K562 (cell line): ENCODE measurements around the gene KRTAP5-7. TPM values are rescaled to one million over a fixed set of nuclear protein-coding genes. Genes with fewer than 3 reads are reported as not detected.

Experiments
- ATAC-seq: fragments of 200-7000 bp; cut with Tn5 transposase; 3 replicates; pipeline ENCODE4 v1.9.1; 2020; ENCODE audit warnings: moderate library complexity
- BruUV-seq: library from RNA; stranded (reverse); fragments of 400-500 nt; replicated peaks from 2 replicates; lab custom pipeline; 2021; lab: Mats Ljungman, UMichigan
- CTCF ChIA-PET: fragments of 300-600 bp; formaldehyde crosslinking; extraction: SDS; loops from one replicate; lab custom pipeline; 2021; ENCODE audit warnings: low intra/inter-chr PET ratio; lab: Yijun Ruan, JAX
- POLR2A ChIA-PET: fragments of 300-600, 350-650 bp; sonication (Branson Sonifier 250); formaldehyde crosslinking; extraction: SDS; loops from one replicate; lab custom pipeline; 2021; ENCODE audit warnings: antibody characterized with exemption, inconsistent platforms; lab: Yijun Ruan, JAX
- DNase-seq, 4 experiments: peaks; one replicate each; pipeline versions ENCODE4 v3.0.0 to v3.0.0-alpha.2; 2011 to 2018; ENCODE audit warnings: low spot score in 3 of 4, mixed read lengths in 3 of 4; ENCODE audit errors: extremely low read depth in 1 of 4
- FAIRE-seq: peaks from 2 replicates; lab custom pipeline; 2011; peaks lifted over from hg19 to GRCh38; lab: Jason Lieb, UNC
- H2AFZ ChIP-seq: 2 replicates; pipeline ENCODE4 v1.6.0; 2011; ENCODE audit warnings: low read depth, low read length, control low read depth, inconsistent platforms
- H3K27ac ChIP-seq: fragments of 200-600 bp; 3 replicates; pipeline ENCODE4 v1.8.0; 2011; ENCODE audit warnings: low read depth, mild to moderate bottlenecking, control low read depth, inconsistent platforms, low read length, moderate library complexity, mixed read lengths; ENCODE audit errors: extremely low read depth
- H3K27me3 ChIP-seq, 2 experiments: fragments of 300-600 bp in 1 of 2; 2 replicates in 1 of 2; 3 replicates in 1 of 2; pipeline versions ENCODE4 v1.6.0 to v1.8.0; 2011; ENCODE audit warnings: inconsistent platforms in 2 of 2, low read length in 2 of 2, mild to moderate bottlenecking in 1 of 2, mixed read lengths in 1 of 2, moderate library complexity in 1 of 2; ENCODE audit not compliant: control insufficient read depth in 2 of 2, insufficient read depth in 2 of 2
- H3K36me3 ChIP-seq: fragments of 300-600 bp; 3 replicates; pipeline ENCODE4 v1.8.0; 2011; ENCODE audit warnings: mild to moderate bottlenecking, low read length, inconsistent platforms; ENCODE audit not compliant: control insufficient read depth, insufficient read depth
- H3K4me1 ChIP-seq, 2 experiments: fragments of 200-600 bp in 1 of 2; replicated peaks in 1 of 2; 2 replicates in 1 of 2; 3 replicates in 1 of 2; pipeline versions ENCODE4 v1.5.1 to v1.8.0; 2011; ENCODE audit warnings: inconsistent platforms in 2 of 2, low read length in 2 of 2, mild to moderate bottlenecking in 1 of 2, mixed read lengths in 1 of 2, moderate library complexity in 1 of 2; ENCODE audit not compliant: control insufficient read depth in 2 of 2, insufficient read depth in 2 of 2
- H3K4me2 ChIP-seq: 2 replicates; pipeline ENCODE4 v1.6.1; 2011; ENCODE audit warnings: low read length, control low read depth, inconsistent platforms, mixed read lengths; ENCODE audit not compliant: insufficient read depth
- H3K4me3 ChIP-seq: fragments of 200-600 bp; sonication (generic), shearing (Covaris generic); 2 replicates; pipeline ENCODE4 v1.5.1; 2016; ENCODE audit warnings: control low read depth, inconsistent platforms
- H3K79me2 ChIP-seq: fragments of 200-600 bp; 3 replicates; pipeline ENCODE4 v1.8.0; 2011; ENCODE audit warnings: low read length, inconsistent platforms; ENCODE audit not compliant: control insufficient read depth, insufficient read depth
- H3K9ac ChIP-seq, 2 experiments: 2 replicates each; pipeline versions ENCODE4 v1.6.0 to v1.6.1; 2011; ENCODE audit warnings: low read depth in 2 of 2, low read length in 2 of 2, control low read depth in 1 of 2, inconsistent platforms in 1 of 2, mild to moderate bottlenecking in 1 of 2, mixed read lengths in 1 of 2; ENCODE audit not compliant: insufficient read depth in 1 of 2
- H3K9me1 ChIP-seq: one replicate; pipeline ENCODE4 v1.6.0; 2011; ENCODE audit warnings: inconsistent platforms, mild to moderate bottlenecking, low read length, moderate library complexity; ENCODE audit not compliant: control insufficient read depth, insufficient read depth
- H3K9me3 ChIP-seq: replicated peaks from 2 replicates; pipeline ENCODE4 v1.5.1; 2011; ENCODE audit warnings: low read depth, low read length, inconsistent platforms; ENCODE audit not compliant: control insufficient read depth, insufficient read depth
- H4K20me1 ChIP-seq: replicated peaks from 2 replicates; pipeline ENCODE4 v1.6.1; 2011; ENCODE audit warnings: low read length, inconsistent platforms, mixed read lengths; ENCODE audit not compliant: control insufficient read depth, insufficient read depth
- HNRNPL ChIP-seq: fragments of 200-400 bp; formaldehyde crosslinking; IDR thresholded peaks from 2 replicates; pipeline ENCODE4 v1.6.1; 2017; ENCODE audit warnings: low read depth, mild to moderate bottlenecking, low read length
- KAT8 ChIP-seq: fragments of 450-650 bp; IDR thresholded peaks from 2 replicates; pipeline ENCODE4 v1.6.1; 2016; ENCODE audit warnings: low read depth, mild to moderate bottlenecking
- RAD51 ChIP-seq: fragments of 450-650 bp; IDR thresholded peaks from 2 replicates; pipeline ENCODE4 v1.7.1; 2016; ENCODE audit warnings: low read depth, mild to moderate bottlenecking, borderline replicate concordance
- THRAP3 ChIP-seq: fragments of 450-650 bp; IDR thresholded peaks from 2 replicates; pipeline ENCODE4 v1.6.1; 2016; ENCODE audit warnings: mild to moderate bottlenecking, inconsistent platforms, borderline replicate concordance
- ZNF212 ChIP-seq: fragments of 450-650 bp; formaldehyde crosslinking; IDR thresholded peaks from 2 replicates; pipeline ENCODE4 v1.4.0; 2020; ENCODE audit warnings: mild to moderate bottlenecking
- ZNF253 ChIP-seq: fragments of 250-450 bp; sonication (Bioruptor Pico); conservative IDR thresholded peaks from 2 replicates; pipeline ENCODE4 v1.6.1; 2021; ENCODE audit warnings: mild to moderate bottlenecking
- ZNF785 ChIP-seq: fragments of 250-450 bp; sonication (Bioruptor Pico); IDR thresholded peaks from 2 replicates; pipeline ENCODE4 v1.4.0; 2020; ENCODE audit warnings: mild to moderate bottlenecking
- WGBS: fragments of 100-300 bp; shearing (Covaris generic); methylation state at CpG from one replicate; pipeline ENCODE4 v1.1.6; 2016; ENCODE audit warnings: low coverage, mixed read lengths; ENCODE audit not compliant: insufficient coverage; ENCODE audit errors: missing lambda C conversion rate; 5-methylcytosine and 5-hydroxymethylcytosine counted together
- in situ Hi-C: fragments of 300-500 bp; cut with MboI; formaldehyde crosslinking; loops from 4 replicates; pipeline ENCODE4 v1.15.0; 2018; ENCODE audit warnings: inconsistent platforms, mixed read lengths
- intact Hi-C: fragments of 100-400 bp; cut with micrococcal nuclease; formaldehyde crosslinking; loops from 2 replicates; pipeline ENCODE4 v1.14.2; 2022
- polyA plus RNA-seq, 8 experiments: library from polyadenylated mRNA; depleted of rRNA in 4 of 8; stranded (reverse) in 5 of 8; unstranded in 3 of 8; fragments of >200 nt; fragmentation: Nextera tagmentation in 2 of 8; fragmentation: Illumina TruSeq in 1 of 8; extraction: Ambion mirVana in 2 of 8; extraction: Trizol in 1 of 8; gene quantifications; 2 replicates each; pipeline versions ENCODE4 v1.2.1 to v1.2.3, GENCODE V29; 2011 to 2014; ENCODE audit warnings: inconsistent platforms in 1 of 8, missing spikeins in 1 of 8
- total RNA-seq, 7 experiments: library from RNA; depleted of rRNA in 6 of 7; stranded (reverse); fragments of >200 nt in 6 of 7; fragmentation: Illumina TruSeq in 2 of 7; extraction: Trizol in 2 of 7; gene quantifications; 2 replicates each; pipeline versions ENCODE4 v1.2.1 to v1.2.3, GENCODE V29; 2011 to 2021; ENCODE audit warnings: low replicate concordance in 1 of 7
- TF ChIP-seq, protein P1 (sequence below): fragments of 450-650 bp; IDR thresholded peaks from 2 replicates; pipeline ENCODE4 v1.6.1; 2016; ENCODE audit warnings: antibody characterized with exemption
- TF ChIP-seq, protein P2 (sequence below), 2 experiments: fragments of 450-650 bp in 1 of 2; sonication (generic) in 1 of 2; formaldehyde crosslinking in 1 of 2; IDR thresholded peaks in 1 of 2; conservative IDR thresholded peaks in 1 of 2; 2 replicates each; pipeline versions ENCODE4 v1.6.1 to v1.8.1; 2016 to 2023; ENCODE audit warnings: mild to moderate bottlenecking in 2 of 2, moderate library complexity in 2 of 2, inconsistent platforms in 1 of 2, missing genetic modification reagents in 1 of 2
- TF ChIP-seq, protein P3 (sequence below): fragments of 450-650 bp; IDR thresholded peaks from 2 replicates; pipeline ENCODE4 v1.6.1; 2016; ENCODE audit warnings: borderline replicate concordance
- TF ChIP-seq, protein P4 (sequence below), 3 experiments: fragments of 200-800 bp in 1 of 3; fragments of 250-450 bp in 1 of 3; fragments of 450-650 bp in 1 of 3; sonication (Bioruptor Pico) in 1 of 3; sonication (Bioruptor generic) in 1 of 3; formaldehyde crosslinking in 1 of 3; IDR thresholded peaks; 2 replicates each; pipeline versions ENCODE4 v1.6.1 to v1.8.0; 2016 to 2022; ENCODE audit warnings: mild to moderate bottlenecking in 2 of 3, missing genetic modification characterization in 2 of 3, missing compliant biosample characterization in 1 of 3, moderate library complexity in 1 of 3

Gene KRTAP5-7
- total and polyA plus RNA-seq, 9 of the 15 experiments (the other 6 are each of a cell fraction or from before 2014, with no cell fraction given) = not detected

DNA sequence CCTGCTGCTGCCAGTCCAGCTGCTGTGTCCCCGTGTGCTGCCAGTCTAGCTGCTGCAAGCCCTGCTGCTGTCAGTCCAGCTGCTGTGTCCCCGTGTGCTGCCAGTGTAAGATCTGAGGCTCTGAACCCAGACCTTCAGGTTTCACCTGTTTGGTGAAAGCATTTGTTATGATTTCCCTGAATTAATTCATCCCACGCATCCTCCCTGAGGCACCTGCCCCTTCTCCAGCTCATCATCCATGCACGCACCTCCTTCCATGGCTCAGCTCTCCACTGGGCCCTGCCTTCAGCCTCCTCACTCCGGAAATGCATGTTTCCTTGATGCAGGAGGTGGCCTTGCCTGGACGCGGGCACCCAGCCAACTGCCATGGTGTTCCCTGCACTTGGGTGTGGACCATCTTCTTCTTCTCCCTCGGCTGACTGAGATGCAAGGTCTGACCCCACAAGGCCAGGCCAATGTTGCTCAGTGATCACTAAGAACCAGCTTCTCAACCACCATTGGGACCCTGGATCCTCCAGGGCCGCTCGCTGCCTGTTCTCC is 39.1 kb downstream of the KRTAP5-7 start:
- intact Hi-C loops = no loop called here
- H3K9ac ChIP-seq = no peak overlapping the region
- H3K27me3 ChIP-seq = peaks cover 11 to 41% of the 10 kb centered on the region in 2 experiments; a peak in 4 of 5 replicates
- no peaks in the 10 kb centered on the region for H3K79me2 ChIP-seq
- H3K4me1 ChIP-seq = no peaks in the 10 kb centered on the region
- no peaks in the 10 kb centered on the region for H3K9me3 ChIP-seq
- H3K9me1 ChIP-seq = no peaks in the 10 kb centered on the region
- FAIRE-seq (no peak), DNase-seq (no peak), ATAC-seq (no peak)
- TF ChIP-seq, protein P1, sequence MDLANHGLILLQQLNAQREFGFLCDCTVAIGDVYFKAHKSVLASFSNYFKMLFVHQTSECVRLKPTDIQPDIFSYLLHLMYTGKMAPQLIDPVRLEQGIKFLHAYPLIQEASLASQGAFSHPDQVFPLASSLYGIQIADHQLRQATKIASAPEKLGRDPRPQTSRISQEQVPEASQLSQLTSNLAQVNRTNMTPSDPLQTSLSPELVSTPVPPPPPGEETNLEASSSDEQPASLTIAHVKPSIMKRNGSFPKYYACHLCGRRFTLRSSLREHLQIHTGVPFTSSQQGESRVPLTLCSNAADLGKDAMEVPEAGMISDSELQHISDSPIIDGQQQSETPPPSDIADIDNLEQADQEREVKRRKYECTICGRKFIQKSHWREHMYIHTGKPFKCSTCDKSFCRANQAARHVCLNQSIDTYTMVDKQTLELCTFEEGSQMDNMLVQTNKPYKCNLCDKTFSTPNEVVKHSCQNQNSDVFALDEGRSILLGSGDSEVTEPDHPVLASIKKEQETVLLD = no peak
- TF ChIP-seq KAT8 = no peak
- TF ChIP-seq ZNF253 (CRISPR knock-in tag) = no peak
- no peak for TF ChIP-seq ZNF785 (CRISPR knock-in tag)
- TF ChIP-seq ZNF212 (CRISPR knock-in tag) = no peak
- TF ChIP-seq, protein P2, sequence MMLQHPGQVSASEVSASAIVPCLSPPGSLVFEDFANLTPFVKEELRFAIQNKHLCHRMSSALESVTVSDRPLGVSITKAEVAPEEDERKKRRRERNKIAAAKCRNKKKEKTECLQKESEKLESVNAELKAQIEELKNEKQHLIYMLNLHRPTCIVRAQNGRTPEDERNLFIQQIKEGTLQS (IDR thresholded peaks at IDR 0.05) = no peak
- TF ChIP-seq, protein P2 (CRISPR knock-in tag; conservative IDR thresholded peaks at IDR 0.05) = no peak
- TF ChIP-seq, protein P3, sequence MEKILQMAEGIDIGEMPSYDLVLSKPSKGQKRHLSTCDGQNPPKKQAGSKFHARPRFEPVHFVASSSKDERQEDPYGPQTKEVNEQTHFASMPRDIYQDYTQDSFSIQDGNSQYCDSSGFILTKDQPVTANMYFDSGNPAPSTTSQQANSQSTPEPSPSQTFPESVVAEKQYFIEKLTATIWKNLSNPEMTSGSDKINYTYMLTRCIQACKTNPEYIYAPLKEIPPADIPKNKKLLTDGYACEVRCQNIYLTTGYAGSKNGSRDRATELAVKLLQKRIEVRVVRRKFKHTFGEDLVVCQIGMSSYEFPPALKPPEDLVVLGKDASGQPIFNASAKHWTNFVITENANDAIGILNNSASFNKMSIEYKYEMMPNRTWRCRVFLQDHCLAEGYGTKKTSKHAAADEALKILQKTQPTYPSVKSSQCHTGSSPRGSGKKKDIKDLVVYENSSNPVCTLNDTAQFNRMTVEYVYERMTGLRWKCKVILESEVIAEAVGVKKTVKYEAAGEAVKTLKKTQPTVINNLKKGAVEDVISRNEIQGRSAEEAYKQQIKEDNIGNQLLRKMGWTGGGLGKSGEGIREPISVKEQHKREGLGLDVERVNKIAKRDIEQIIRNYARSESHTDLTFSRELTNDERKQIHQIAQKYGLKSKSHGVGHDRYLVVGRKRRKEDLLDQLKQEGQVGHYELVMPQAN = no peak
- TF ChIP-seq THRAP3 = no peak
- no peak for TF ChIP-seq RAD51
- no peak for TF ChIP-seq HNRNPL
- TF ChIP-seq, protein P4, sequence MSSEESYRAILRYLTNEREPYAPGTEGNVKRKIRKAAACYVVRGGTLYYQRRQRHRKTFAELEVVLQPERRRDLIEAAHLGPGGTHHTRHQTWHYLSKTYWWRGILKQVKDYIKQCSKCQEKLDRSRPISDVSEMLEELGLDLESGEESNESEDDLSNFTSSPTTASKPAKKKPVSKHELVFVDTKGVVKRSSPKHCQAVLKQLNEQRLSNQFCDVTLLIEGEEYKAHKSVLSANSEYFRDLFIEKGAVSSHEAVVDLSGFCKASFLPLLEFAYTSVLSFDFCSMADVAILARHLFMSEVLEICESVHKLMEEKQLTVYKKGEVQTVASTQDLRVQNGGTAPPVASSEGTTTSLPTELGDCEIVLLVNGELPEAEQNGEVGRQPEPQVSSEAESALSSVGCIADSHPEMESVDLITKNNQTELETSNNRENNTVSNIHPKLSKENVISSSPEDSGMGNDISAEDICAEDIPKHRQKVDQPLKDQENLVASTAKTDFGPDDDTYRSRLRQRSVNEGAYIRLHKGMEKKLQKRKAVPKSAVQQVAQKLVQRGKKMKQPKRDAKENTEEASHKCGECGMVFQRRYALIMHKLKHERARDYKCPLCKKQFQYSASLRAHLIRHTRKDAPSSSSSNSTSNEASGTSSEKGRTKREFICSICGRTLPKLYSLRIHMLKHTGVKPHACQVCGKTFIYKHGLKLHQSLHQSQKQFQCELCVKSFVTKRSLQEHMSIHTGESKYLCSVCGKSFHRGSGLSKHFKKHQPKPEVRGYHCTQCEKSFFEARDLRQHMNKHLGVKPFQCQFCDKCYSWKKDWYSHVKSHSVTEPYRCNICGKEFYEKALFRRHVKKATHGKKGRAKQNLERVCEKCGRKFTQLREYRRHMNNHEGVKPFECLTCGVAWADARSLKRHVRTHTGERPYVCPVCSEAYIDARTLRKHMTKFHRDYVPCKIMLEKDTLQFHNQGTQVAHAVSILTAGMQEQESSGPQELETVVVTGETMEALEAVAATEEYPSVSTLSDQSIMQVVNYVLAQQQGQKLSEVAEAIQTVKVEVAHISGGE (CRISPR knock-in tag; IDR thresholded peaks at IDR 0.05) = no peak
- ChIA-PET CTCF (no interaction called here), POLR2A (no interaction called here)
- no peak overlapping the region for H3K27ac ChIP-seq
- BruUV-seq = no TSS peak
- under 1% methylated on average over 10 of the region's 10 CpGs for WGBS
- no peaks in the 10 kb centered on the region for H4K20me1 ChIP-seq
- in situ Hi-C loops = no loop called here
- H2AFZ ChIP-seq = no peak overlapping the region
- no peak overlapping the region for H3K4me2 ChIP-seq
- H3K4me3 ChIP-seq = no peak overlapping the region
- no peaks in the 10 kb centered on the region for H3K36me3 ChIP-seq
